Panc1 (cell line): ENCODE data around the gene SYCE3. TPM values are rescaled to one million over a fixed set of nuclear protein-coding genes. Genes with fewer than 3 reads are reported as not detected.

Experiments
- ATAC-seq: fragments of 200-7000 bp; cut with Tn5 transposase; 2 replicates; pipeline ENCODE4 v1.9.1; 2020; ENCODE audit warnings: mild to moderate bottlenecking, moderate library complexity
- BruUV-seq: library from RNA; stranded (reverse); fragments of 400-500 nt; replicated peaks from 2 replicates; lab custom pipeline; 2021; lab: Mats Ljungman, UMichigan
- CTCF ChIA-PET: fragments of 300-600 bp; sonication (Branson Sonifier 250); formaldehyde crosslinking; loops from one replicate; lab custom pipeline; 2022; ENCODE audit warnings: antibody characterized with exemption; lab: Charles Lee
- POLR2A ChIA-PET: fragments of 300-600 bp; sonication (Branson Sonifier 250); formaldehyde crosslinking; loops from one replicate; lab custom pipeline; 2022; ENCODE audit warnings: antibody characterized with exemption; lab: Charles Lee
- DNase-seq: peaks from one replicate; pipeline ENCODE4 v3.0.0-alpha.2; 2010; ENCODE audit warnings: low read depth, low spot score
- H3K27ac ChIP-seq: 2 replicates; pipeline ENCODE4 v1.5.1; 2011; ENCODE audit warnings: mild to moderate bottlenecking, low read length, inconsistent platforms
- H3K27me3 ChIP-seq: fragments of 200-500 bp; sonication (Bioruptor generic); 2 replicates; pipeline ENCODE4 v1.6.0; 2014; ENCODE audit warnings: low read length, inconsistent platforms; ENCODE audit not compliant: control insufficient read depth, insufficient read depth
- H3K36me3 ChIP-seq: fragments of 200-500 bp; sonication (Bioruptor generic); 2 replicates; pipeline ENCODE4 v1.5.1; 2014; ENCODE audit warnings: inconsistent platforms, mild to moderate bottlenecking, low read length, moderate library complexity; ENCODE audit not compliant: control insufficient read depth, insufficient read depth
- H3K4me1 ChIP-seq: 2 replicates; pipeline ENCODE4 v1.5.1; 2011; ENCODE audit warnings: inconsistent platforms, mild to moderate bottlenecking, low read length, moderate library complexity; ENCODE audit not compliant: control insufficient read depth, insufficient read depth
- H3K4me3 ChIP-seq, 2 experiments: 2 replicates each; pipeline ENCODE4 v1.5.1; 2011 to 2012; ENCODE audit warnings: low read depth in 2 of 2, low read length in 2 of 2, mild to moderate bottlenecking in 2 of 2, inconsistent platforms in 1 of 2, moderate library complexity in 1 of 2
- H3K9me3 ChIP-seq: fragments of 200-500 bp; sonication (Bioruptor generic); 2 replicates; pipeline ENCODE4 v1.5.1; 2014; ENCODE audit warnings: low read depth, mild to moderate bottlenecking, inconsistent platforms, low read length, moderate library complexity; ENCODE audit not compliant: control insufficient read depth, insufficient read depth
- POLR2AphosphoS5 ChIP-seq: IDR thresholded peaks from 2 replicates; pipeline ENCODE4 v1.6.1; 2012; ENCODE audit warnings: mild to moderate bottlenecking, low read depth, low read length, moderate library complexity
- SIN3A ChIP-seq: IDR thresholded peaks from 2 replicates; pipeline ENCODE4 v1.6.1; 2012; ENCODE audit warnings: low read depth, mild to moderate bottlenecking, low read length, moderate library complexity, borderline replicate concordance; ENCODE audit not compliant: insufficient read depth
- TCF7L2 ChIP-seq: IDR thresholded peaks from 2 replicates; pipeline ENCODE4 v1.6.1; 2011; ENCODE audit warnings: mild to moderate bottlenecking, low read depth, low read length, inconsistent platforms
- in situ Hi-C: cut with HindIII; loops from 2 replicates; pipeline ENCODE4 v1.10.0; 2016; ENCODE audit warnings: low sequenced_read_pairs, low pct_unique_long_range_greater_than_20kb
- intact Hi-C: fragments of 100-400 bp; cut with micrococcal nuclease; formaldehyde crosslinking; loops from one replicate; pipeline ENCODE4 v1.10.0; 2022; ENCODE audit not compliant: unreplicated experiment
- total RNA-seq: library from RNA; stranded (reverse); gene quantifications from one replicate; pipeline ENCODE4 v1.2.1, GENCODE V29; 2021; ENCODE audit not compliant: unreplicated experiment
- TF ChIP-seq, protein P1 (sequence below), 2 experiments: IDR thresholded peaks; 2 replicates each; pipeline ENCODE4 v1.6.1; 2011 to 2012; ENCODE audit warnings: low read depth in 2 of 2, control low read depth in 1 of 2, low read length in 1 of 2, mild to moderate bottlenecking in 1 of 2, moderate library complexity in 1 of 2; ENCODE audit not compliant: insufficient read depth in 1 of 2
- TF ChIP-seq, protein P2 (sequence below): fragments of 450-650 bp; IDR thresholded peaks from 2 replicates; pipeline ENCODE4 v1.5.1; 2017; ENCODE audit warnings: mild to moderate bottlenecking

SYCE3 gene
- total RNA-seq, 1 experiment from 2014 or later: not detected

- Histone ChIP-seq H3K4me3 (no peak overlapping the region), H3K4me1 (no peaks in the 10 kb centered on the region), H3K9me3 (no peaks in the 10 kb centered on the region), H3K27ac (no peak overlapping the region), H3K27me3 (no peaks in the 10 kb centered on the region), H3K36me3 (no peaks in the 10 kb centered on the region)
- intact Hi-C loops: no loop called here
- ATAC-seq (no peak), DNase-seq (no peak)
- no TSS peak for BruUV-seq
- TF ChIP-seq, protein P1, sequence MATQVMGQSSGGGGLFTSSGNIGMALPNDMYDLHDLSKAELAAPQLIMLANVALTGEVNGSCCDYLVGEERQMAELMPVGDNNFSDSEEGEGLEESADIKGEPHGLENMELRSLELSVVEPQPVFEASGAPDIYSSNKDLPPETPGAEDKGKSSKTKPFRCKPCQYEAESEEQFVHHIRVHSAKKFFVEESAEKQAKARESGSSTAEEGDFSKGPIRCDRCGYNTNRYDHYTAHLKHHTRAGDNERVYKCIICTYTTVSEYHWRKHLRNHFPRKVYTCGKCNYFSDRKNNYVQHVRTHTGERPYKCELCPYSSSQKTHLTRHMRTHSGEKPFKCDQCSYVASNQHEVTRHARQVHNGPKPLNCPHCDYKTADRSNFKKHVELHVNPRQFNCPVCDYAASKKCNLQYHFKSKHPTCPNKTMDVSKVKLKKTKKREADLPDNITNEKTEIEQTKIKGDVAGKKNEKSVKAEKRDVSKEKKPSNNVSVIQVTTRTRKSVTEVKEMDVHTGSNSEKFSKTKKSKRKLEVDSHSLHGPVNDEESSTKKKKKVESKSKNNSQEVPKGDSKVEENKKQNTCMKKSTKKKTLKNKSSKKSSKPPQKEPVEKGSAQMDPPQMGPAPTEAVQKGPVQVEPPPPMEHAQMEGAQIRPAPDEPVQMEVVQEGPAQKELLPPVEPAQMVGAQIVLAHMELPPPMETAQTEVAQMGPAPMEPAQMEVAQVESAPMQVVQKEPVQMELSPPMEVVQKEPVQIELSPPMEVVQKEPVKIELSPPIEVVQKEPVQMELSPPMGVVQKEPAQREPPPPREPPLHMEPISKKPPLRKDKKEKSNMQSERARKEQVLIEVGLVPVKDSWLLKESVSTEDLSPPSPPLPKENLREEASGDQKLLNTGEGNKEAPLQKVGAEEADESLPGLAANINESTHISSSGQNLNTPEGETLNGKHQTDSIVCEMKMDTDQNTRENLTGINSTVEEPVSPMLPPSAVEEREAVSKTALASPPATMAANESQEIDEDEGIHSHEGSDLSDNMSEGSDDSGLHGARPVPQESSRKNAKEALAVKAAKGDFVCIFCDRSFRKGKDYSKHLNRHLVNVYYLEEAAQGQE (IDR thresholded peaks at IDR 0.05; ENCODE audit: insufficient read depth in 1 of 2, low read depth in 2 of 2, low read length in 1 of 2): no peak
- TF ChIP-seq SIN3A (no peak), TCF7L2 (no peak), POLR2AphosphoS5 (no peak)
- TF ChIP-seq, protein P2, sequence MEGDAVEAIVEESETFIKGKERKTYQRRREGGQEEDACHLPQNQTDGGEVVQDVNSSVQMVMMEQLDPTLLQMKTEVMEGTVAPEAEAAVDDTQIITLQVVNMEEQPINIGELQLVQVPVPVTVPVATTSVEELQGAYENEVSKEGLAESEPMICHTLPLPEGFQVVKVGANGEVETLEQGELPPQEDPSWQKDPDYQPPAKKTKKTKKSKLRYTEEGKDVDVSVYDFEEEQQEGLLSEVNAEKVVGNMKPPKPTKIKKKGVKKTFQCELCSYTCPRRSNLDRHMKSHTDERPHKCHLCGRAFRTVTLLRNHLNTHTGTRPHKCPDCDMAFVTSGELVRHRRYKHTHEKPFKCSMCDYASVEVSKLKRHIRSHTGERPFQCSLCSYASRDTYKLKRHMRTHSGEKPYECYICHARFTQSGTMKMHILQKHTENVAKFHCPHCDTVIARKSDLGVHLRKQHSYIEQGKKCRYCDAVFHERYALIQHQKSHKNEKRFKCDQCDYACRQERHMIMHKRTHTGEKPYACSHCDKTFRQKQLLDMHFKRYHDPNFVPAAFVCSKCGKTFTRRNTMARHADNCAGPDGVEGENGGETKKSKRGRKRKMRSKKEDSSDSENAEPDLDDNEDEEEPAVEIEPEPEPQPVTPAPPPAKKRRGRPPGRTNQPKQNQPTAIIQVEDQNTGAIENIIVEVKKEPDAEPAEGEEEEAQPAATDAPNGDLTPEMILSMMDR: no peak
- ChIA-PET CTCF (interaction anchor here (1.1 kb wide), 1 partner anchor 28 kb away, joined by 3 read pairs; the partner anchor contains the start of gene SCO2), POLR2A (no interaction called here)
- in situ Hi-C loops: no loop called here
These were observed 9.4 kb downstream of the SYCE3 start for GRCh38 chr22:50553310-50553709.

DNA sequence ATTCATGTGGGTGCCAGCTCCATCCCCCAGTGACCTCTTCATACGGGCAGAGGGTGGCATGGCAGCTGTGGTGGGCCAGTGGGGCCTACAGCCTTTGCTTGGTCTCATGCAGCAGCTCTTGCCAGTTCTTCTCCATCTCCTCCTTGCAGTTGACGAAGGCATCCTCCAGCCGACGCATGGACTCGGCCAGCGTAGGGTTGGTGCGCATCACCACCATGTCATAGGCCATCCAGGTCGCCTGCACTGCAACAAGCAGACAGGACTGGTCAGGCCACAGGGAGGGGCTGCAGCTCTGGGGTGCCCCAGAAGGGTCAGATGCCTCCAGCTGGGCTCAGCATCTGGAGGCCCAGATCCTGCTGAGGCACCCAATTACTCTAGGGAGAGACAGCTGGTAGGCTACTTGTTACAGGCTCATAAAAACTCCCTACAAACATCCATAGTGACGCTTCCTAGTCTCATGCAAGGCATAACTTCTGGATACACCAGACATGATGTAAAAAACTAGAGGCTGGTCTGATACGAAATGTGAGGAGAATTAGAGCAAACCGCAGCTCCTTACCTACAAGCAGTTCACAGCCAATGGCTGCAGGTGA lies 11.5 kb downstream of the SYCE3 start:
- Histone ChIP-seq H3K27ac (no peak overlapping the region), H3K27me3 (no peaks in the 10 kb centered on the region), H3K4me1 (peaks cover under 1% of the 10 kb centered on the region; the same call in 1 of the 2 replicates), H3K4me3 (no peak overlapping the region), H3K36me3 (no peaks in the 10 kb centered on the region), H3K9me3 (no peaks in the 10 kb centered on the region)
- in situ Hi-C loops: no loop called here
- no TSS peak for BruUV-seq
- intact Hi-C loops: no loop called here
- TF ChIP-seq, protein P1 (IDR thresholded peaks at IDR 0.05; ENCODE audit: insufficient read depth in 1 of 2, low read depth in 2 of 2, low read length in 1 of 2): no peak
- no peak for TF ChIP-seq POLR2AphosphoS5
- ATAC-seq (no peak), DNase-seq (no peak)
- CTCF ChIA-PET: no interaction called here
- POLR2A ChIA-PET: interaction anchor here (0.6 kb wide), 1 partner anchor 52 kb away, joined by 10 read pairs; no protein-coding TSS in a partner anchor
